CD14-positive monocyte (primary cell): ENCODE measurements around the gene ABCA3. TPM values are rescaled to one million over a fixed set of nuclear protein-coding genes. Genes with fewer than 3 reads are reported as not detected.

Experiments
- DNase-seq, 3 donors: peaks; one replicate each; pipeline ENCODE4 v3.0.0-alpha.2; 2011 to 2022
- H2AFZ ChIP-seq: 2 replicates; pipeline ENCODE4 v1.6.0; 2012; ENCODE audit warnings: mild to moderate bottlenecking, low read depth, low read length, inconsistent platforms; ENCODE audit not compliant: insufficient read depth, poor library complexity, severe bottlenecking
- H3K27ac ChIP-seq, 2 donors: 1 replicate in 1 of 2; 2 replicates in 1 of 2; pipeline ENCODE4 v1.5.1; 2012 to 2013; ENCODE audit warnings: low read length in 2 of 2, control low read depth in 1 of 2, inconsistent platforms in 1 of 2, low read depth in 1 of 2, mild to moderate bottlenecking in 1 of 2
- H3K27me3 ChIP-seq, 2 donors: one replicate each; pipeline versions ENCODE4 v1.6.0 to v1.6.1; 2011 to 2013; ENCODE audit warnings: low read length in 2 of 2; ENCODE audit not compliant: control insufficient read depth in 2 of 2, insufficient read depth in 2 of 2
- H3K36me3 ChIP-seq, 2 donors: replicated peaks in 1 of 2; 1 replicate in 1 of 2; 2 replicates in 1 of 2; pipeline versions ENCODE4 v1.5.1 to v1.6.1; 2012 to 2013; ENCODE audit warnings: low read length in 2 of 2, control low read depth in 1 of 2, inconsistent platforms in 1 of 2, mild to moderate bottlenecking in 1 of 2; ENCODE audit not compliant: insufficient read depth in 2 of 2, control insufficient read depth in 1 of 2
- H3K4me1 ChIP-seq, 2 donors: 1 replicate in 1 of 2; 2 replicates in 1 of 2; pipeline versions ENCODE4 v1.5.1 to v1.6.1; 2012 to 2013; ENCODE audit warnings: low read length in 2 of 2, control low read depth in 1 of 2, inconsistent platforms in 1 of 2, mild to moderate bottlenecking in 1 of 2, moderate library complexity in 1 of 2; ENCODE audit not compliant: insufficient read depth in 2 of 2, control insufficient read depth in 1 of 2
- H3K4me2 ChIP-seq: replicated peaks from 2 replicates; pipeline ENCODE3; 2012; ENCODE audit warnings: low read length, moderate library complexity, mild to moderate bottlenecking; ENCODE audit not compliant: poor library complexity, severe bottlenecking; ENCODE audit errors: extremely low read depth
- H3K4me3 ChIP-seq, 3 experiments: fragments of 200-600 bp in 1 of 3; sonication (generic) in 1 of 3; replicated peaks in 1 of 3; 1 replicate in 2 of 3; 2 replicates in 1 of 3; pipeline ENCODE4 v1.5.1; 2011 to 2013; ENCODE audit warnings: low read length in 3 of 3, mild to moderate bottlenecking in 3 of 3, control low read depth in 2 of 3, low read depth in 2 of 3, inconsistent platforms in 1 of 3, moderate library complexity in 1 of 3
- H3K79me2 ChIP-seq: 2 replicates; pipeline ENCODE4 v1.6.0; 2012; ENCODE audit warnings: mild to moderate bottlenecking, control low read depth, inconsistent platforms, low read length, moderate library complexity; ENCODE audit not compliant: insufficient read depth
- H3K9ac ChIP-seq: 2 replicates; pipeline ENCODE4 v1.6.0; 2017; ENCODE audit warnings: low read length, mild to moderate bottlenecking; ENCODE audit not compliant: insufficient read depth, poor library complexity, severe bottlenecking
- H3K9me3 ChIP-seq, 2 donors: replicated peaks in 1 of 2; 1 replicate in 1 of 2; 2 replicates in 1 of 2; pipeline versions ENCODE4 v1.5.1 to v1.6.1; 2012 to 2013; ENCODE audit warnings: low read length in 2 of 2, control low read depth in 1 of 2; ENCODE audit not compliant: control insufficient read depth in 1 of 2, insufficient read depth in 1 of 2
- H4K20me1 ChIP-seq: 2 replicates; pipeline ENCODE4 v1.6.0; 2012; ENCODE audit warnings: mild to moderate bottlenecking, low read length, control low read depth, moderate library complexity; ENCODE audit not compliant: insufficient read depth
- H3K27ac Mint-ChIP-seq, 7 donors: one replicate each; pipeline ENCODE4 v1.8.0; 2020; ENCODE audit warnings: mild to moderate bottlenecking in 7 of 7, mixed read lengths in 7 of 7, moderate library complexity in 6 of 7, inconsistent platforms in 2 of 7
- H3K27me3 Mint-ChIP-seq, 3 donors: one replicate each; pipeline ENCODE4 v1.8.0; 2021 to 2022; ENCODE audit warnings: low read depth in 3 of 3, mild to moderate bottlenecking in 3 of 3, mixed read lengths in 3 of 3, moderate library complexity in 3 of 3, inconsistent platforms in 1 of 3
- H3K36me3 Mint-ChIP-seq, 2 donors: one replicate each; pipeline ENCODE4 v1.8.0; 2020; ENCODE audit warnings: mixed read lengths in 2 of 2, inconsistent platforms in 1 of 2, mild to moderate bottlenecking in 1 of 2
- H3K4me1 Mint-ChIP-seq: one replicate; pipeline ENCODE4 v1.8.0; 2020; ENCODE audit warnings: mild to moderate bottlenecking, mixed read lengths
- H3K4me3 Mint-ChIP-seq, 2 donors: one replicate each; pipeline ENCODE4 v1.8.0; 2020; ENCODE audit warnings: mild to moderate bottlenecking in 2 of 2, mixed read lengths in 2 of 2, moderate library complexity in 1 of 2
- H3K9me3 Mint-ChIP-seq, 7 donors: one replicate each; pipeline ENCODE4 v1.8.0; 2020 to 2022; ENCODE audit warnings: mixed read lengths in 7 of 7, mild to moderate bottlenecking in 6 of 7, moderate library complexity in 6 of 7, inconsistent platforms in 2 of 7
- WGBS: methylation state at CpG from one replicate; pipeline ENCODE4 v1.1.5; 2013; ENCODE audit warnings: missing lambda C conversion rate; ENCODE audit not compliant: insufficient coverage; 5-methylcytosine and 5-hydroxymethylcytosine counted together
- intact Hi-C, 2 donors: fragments of 100-400 bp; cut with micrococcal nuclease; formaldehyde crosslinking; loops; one replicate each; pipeline versions ENCODE4 v1.15.0 to v1.15.1; 2023
- polyA plus RNA-seq, 3 donors: library from polyadenylated mRNA; depleted of rRNA in 1 of 3; unstranded in 2 of 3; stranded (reverse) in 1 of 3; fragments of 300-500 nt in 2 of 3; fragments of >200 nt in 1 of 3; fragmentation: Illumina TruSeq in 2 of 3; gene quantifications; 1 replicate in 2 of 3; 2 replicates in 1 of 3; pipeline ENCODE4 v1.2.3, GENCODE V29; 2012 to 2021
- TF ChIP-seq, protein P1 (sequence below): fragments of 200-600 bp; IDR thresholded peaks from one replicate; pipeline ENCODE4 v1.8.0; 2022; ENCODE audit warnings: antibody characterized with exemption, mild to moderate bottlenecking

Gene ABCA3
- polyA plus RNA-seq, 3 donors, result 0.06 to 1.2 (median 0.68) TPM

DNA sequence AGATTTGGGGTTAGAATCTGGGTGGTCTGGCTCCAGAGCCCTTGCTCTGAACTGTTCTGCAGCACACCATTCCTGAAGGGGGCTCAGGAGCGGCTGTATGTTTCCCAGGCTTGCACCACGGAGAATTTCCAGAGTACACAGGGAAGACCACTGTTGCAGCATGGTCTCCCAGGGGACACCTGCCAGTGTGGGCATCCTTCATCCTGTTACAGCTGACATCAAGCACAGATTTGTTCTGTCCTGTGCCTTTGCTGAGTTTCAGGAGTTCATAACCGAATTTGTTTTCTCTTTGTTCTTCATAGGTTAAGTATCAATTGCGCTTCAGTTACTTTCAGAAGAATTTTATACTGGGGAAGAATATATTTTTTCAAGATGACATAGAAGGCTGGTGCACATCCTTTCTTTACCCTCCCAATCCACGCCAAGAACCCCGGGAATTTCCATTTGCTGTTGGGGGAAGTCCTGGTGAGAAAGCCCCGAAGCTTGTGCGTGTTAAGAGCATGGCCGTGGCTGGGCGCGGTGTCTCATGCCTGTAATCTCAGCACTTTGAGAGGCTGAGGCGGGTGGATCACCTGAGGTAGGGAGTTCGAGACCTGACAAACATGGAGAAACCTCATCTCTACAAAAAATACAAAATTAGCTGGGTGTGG lies 26.3 kb upstream of the ABCA3 start:
- Histone ChIP-seq H2AFZ (no peak overlapping the region), H3K4me1 (no peaks in the 10 kb centered on the region), H4K20me1 (no peaks in the 10 kb centered on the region), H3K9ac (no peak overlapping the region), H3K9me3 (no peaks in the 10 kb centered on the region), H3K4me3 (no peak overlapping the region), H3K4me2 (no peak overlapping the region), H3K36me3 (no peaks in the 10 kb centered on the region), H3K27ac (no peak overlapping the region), H3K27me3 (peaks cover 9 to 16% of the 10 kb centered on the region in 2 donors), H3K79me2 (no peaks in the 10 kb centered on the region)
- Mint-ChIP-seq H3K4me1 (no peaks in the 10 kb centered on the region), H3K36me3 (no peaks in the 10 kb centered on the region), H3K27me3 (peaks cover 7 to 30% (median 28%) of the 10 kb centered on the region in 3 donors), H3K27ac (no peak overlapping the region), H3K9me3 (peaks cover 0 to 1% (median 0%) of the 10 kb centered on the region in 7 donors), H3K4me3 (no peak overlapping the region)
- intact Hi-C loops, result no loop called here
- WGBS, result 95% methylated on average over 7 of the region's 13 CpGs
- no peak for DNase-seq
- TF ChIP-seq, protein P1, sequence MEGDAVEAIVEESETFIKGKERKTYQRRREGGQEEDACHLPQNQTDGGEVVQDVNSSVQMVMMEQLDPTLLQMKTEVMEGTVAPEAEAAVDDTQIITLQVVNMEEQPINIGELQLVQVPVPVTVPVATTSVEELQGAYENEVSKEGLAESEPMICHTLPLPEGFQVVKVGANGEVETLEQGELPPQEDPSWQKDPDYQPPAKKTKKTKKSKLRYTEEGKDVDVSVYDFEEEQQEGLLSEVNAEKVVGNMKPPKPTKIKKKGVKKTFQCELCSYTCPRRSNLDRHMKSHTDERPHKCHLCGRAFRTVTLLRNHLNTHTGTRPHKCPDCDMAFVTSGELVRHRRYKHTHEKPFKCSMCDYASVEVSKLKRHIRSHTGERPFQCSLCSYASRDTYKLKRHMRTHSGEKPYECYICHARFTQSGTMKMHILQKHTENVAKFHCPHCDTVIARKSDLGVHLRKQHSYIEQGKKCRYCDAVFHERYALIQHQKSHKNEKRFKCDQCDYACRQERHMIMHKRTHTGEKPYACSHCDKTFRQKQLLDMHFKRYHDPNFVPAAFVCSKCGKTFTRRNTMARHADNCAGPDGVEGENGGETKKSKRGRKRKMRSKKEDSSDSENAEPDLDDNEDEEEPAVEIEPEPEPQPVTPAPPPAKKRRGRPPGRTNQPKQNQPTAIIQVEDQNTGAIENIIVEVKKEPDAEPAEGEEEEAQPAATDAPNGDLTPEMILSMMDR, result no peak

DNA sequence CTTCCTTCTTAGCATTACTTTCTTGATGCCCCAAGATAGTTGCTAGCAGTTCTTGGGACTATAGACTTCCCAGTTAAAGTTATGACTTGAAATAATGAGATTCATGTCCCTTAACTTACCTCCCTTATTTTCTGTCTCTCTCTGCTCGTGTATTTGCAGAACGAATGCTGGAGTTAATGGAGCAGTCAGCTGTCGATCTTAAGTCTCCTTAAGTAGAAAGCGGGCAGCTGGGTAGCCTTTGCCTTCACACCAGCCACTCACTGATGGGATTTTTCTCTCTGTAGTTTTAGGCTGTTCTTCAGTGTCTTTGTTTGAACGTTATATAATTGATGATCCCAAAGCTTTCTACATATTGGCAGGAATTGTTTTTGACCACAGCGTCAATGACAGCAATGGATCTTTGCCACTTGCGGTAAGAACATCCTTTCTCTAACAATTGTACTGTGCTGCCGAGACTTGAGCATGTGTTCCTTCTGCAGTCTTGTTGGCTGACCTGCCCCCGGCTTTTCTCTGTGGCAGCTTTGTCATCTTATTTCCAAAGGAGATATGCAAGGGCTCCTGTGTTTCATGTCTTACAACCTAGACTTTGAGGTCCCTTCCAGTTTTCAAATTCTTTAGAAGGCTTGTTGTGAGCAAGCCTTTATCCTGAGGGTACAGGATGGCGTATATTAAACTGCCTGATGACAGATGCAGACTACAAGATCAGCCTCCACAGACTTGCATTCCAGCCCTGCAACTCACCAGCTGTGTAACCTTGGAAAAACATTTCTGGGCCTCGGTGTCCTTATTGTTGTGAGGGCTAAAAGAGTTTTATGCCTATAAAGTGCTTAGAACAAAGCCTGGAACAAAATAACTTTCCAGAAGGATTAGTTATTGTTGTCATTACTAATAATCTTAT lies 25.1 kb upstream of the ABCA3 start:
- H3K27me3 Mint-ChIP-seq, result peaks cover 4 to 30% (median 25%) of the 10 kb centered on the region in 3 donors

More for the DNA sequence above, 25.1 kb upstream of the ABCA3 start:
- no peaks in the 10 kb centered on the region for H3K9me3 ChIP-seq
- WGBS, result 80% methylated on average over 7 of the region's 11 CpGs
- no peaks in the 10 kb centered on the region for H3K36me3 ChIP-seq
- H3K9ac ChIP-seq, result no peak overlapping the region
- TF ChIP-seq, protein P1, result no peak
- H3K9me3 Mint-ChIP-seq, result peaks cover 0 to 1% (median 0%) of the 10 kb centered on the region in 7 donors
- H3K4me2 ChIP-seq, result no peak overlapping the region
- no peak overlapping the region for H2AFZ ChIP-seq
- no peaks in the 10 kb centered on the region for H3K79me2 ChIP-seq
- no peaks in the 10 kb centered on the region for H3K36me3 Mint-ChIP-seq
- H3K4me1 Mint-ChIP-seq, result no peaks in the 10 kb centered on the region
- no peaks in the 10 kb centered on the region for H4K20me1 ChIP-seq
- H3K4me3 Mint-ChIP-seq, result no peak overlapping the region
- H3K4me1 ChIP-seq, result no peaks in the 10 kb centered on the region
- no peak overlapping the region for H3K4me3 ChIP-seq
- H3K27me3 ChIP-seq, result peaks cover 16 to 17% of the 10 kb centered on the region in 2 donors
- H3K27ac ChIP-seq, result no peak overlapping the region
- intact Hi-C loops, result no loop called here
- no peak for DNase-seq
- H3K27ac Mint-ChIP-seq, result no peak overlapping the region
